ENCODE results near the gene AMN.

The AMN gene

GRCh38 chr14:102943454-102943853 is 21.0 kb downstream of the AMN start:
- Histone ChIP-seq H3K27me3 (no peaks in the 10 kb centered on the region), H3K36me3 (no peaks in the 10 kb centered on the region), H3K9me3 (no peaks in the 10 kb centered on the region), H3K4me3 (ENCODE audit: low read depth in 1 of 2, low read length in 1 of 2) (no peak overlapping the region), H3K4me1 (ENCODE audit: control insufficient read depth in 1 of 2, insufficient read depth in 1 of 2, low read depth in 1 of 2, low read length in 1 of 2) (no peaks in the 10 kb centered on the region), H3K27ac (no peak overlapping the region)
- no peak for TF ChIP-seq CTCF (IDR thresholded peaks at IDR 0.05)

- Histone ChIP-seq H3K4me1 (ENCODE audit: control insufficient read depth in 1 of 2, insufficient read depth in 1 of 2, low read depth in 1 of 2, low read length in 1 of 2) (peaks cover 0 to 2% of the 10 kb centered on the region in 2 experiments), H3K27me3 (no peaks in the 10 kb centered on the region), H3K36me3 (no peaks in the 10 kb centered on the region), H3K27ac (no peak overlapping the region), H3K9me3 (no peaks in the 10 kb centered on the region), H3K4me3 (ENCODE audit: low read depth in 1 of 2, low read length in 1 of 2) (no peak overlapping the region)
- no peak for TF ChIP-seq CTCF (IDR thresholded peaks at IDR 0.05)
These were observed 21.5 kb downstream of the AMN start for GRCh38 chr14:102943979-102944378.

- H3K4me3 ChIP-seq (ENCODE audit: low read depth in 1 of 2, low read length in 1 of 2): no peak overlapping the region
- no peak overlapping the region for H3K27ac ChIP-seq
- no peak for TF ChIP-seq CTCF (IDR thresholded peaks at IDR 0.05)
- peaks cover 0 to 9% of the 10 kb centered on the region in 2 experiments for H3K4me1 ChIP-seq (ENCODE audit: control insufficient read depth in 1 of 2, insufficient read depth in 1 of 2, low read depth in 1 of 2, low read length in 1 of 2)
- no peaks in the 10 kb centered on the region for H3K27me3 ChIP-seq
- H3K9me3 ChIP-seq: no peaks in the 10 kb centered on the region
- H3K36me3 ChIP-seq: no peaks in the 10 kb centered on the region
These were observed 22.2 kb downstream of the AMN start for GRCh38 chr14:102944448-102945330.

- H3K4me3 ChIP-seq (ENCODE audit: low read depth in 1 of 2, low read length in 1 of 2): no peak overlapping the region
- peaks cover 0 to 10% of the 10 kb centered on the region in 2 experiments for H3K4me1 ChIP-seq (ENCODE audit: control insufficient read depth in 1 of 2, insufficient read depth in 1 of 2, low read depth in 1 of 2, low read length in 1 of 2)
- no peaks in the 10 kb centered on the region for H3K36me3 ChIP-seq
- H3K9me3 ChIP-seq: no peaks in the 10 kb centered on the region
- TF ChIP-seq CTCF (IDR thresholded peaks at IDR 0.05): no peak
- no peaks in the 10 kb centered on the region for H3K27me3 ChIP-seq
- no peak overlapping the region for H3K27ac ChIP-seq
These were observed 23.1 kb downstream of the AMN start for GRCh38 chr14:102945346-102946130.

- Histone ChIP-seq H3K4me3 (ENCODE audit: low read depth in 1 of 2, low read length in 1 of 2) (no peak overlapping the region), H3K27me3 (no peaks in the 10 kb centered on the region), H3K27ac (no peak overlapping the region), H3K4me1 (ENCODE audit: control insufficient read depth in 1 of 2, insufficient read depth in 1 of 2, low read depth in 1 of 2, low read length in 1 of 2) (peaks cover 0 to 10% of the 10 kb centered on the region in 2 experiments), H3K9me3 (no peaks in the 10 kb centered on the region), H3K36me3 (no peaks in the 10 kb centered on the region)
- TF ChIP-seq CTCF (IDR thresholded peaks at IDR 0.05): no peak
These were observed 25.0 kb downstream of the AMN start for GRCh38 chr14:102947321-102948103.
